Mucosa of stomach (tissue), 1 donor: ENCODE results near the gene MRPL55.

Experiments
- H3K27me3 ChIP-seq: one replicate; pipeline ENCODE4 v1.7.0; 2013; ENCODE audit warnings: mild to moderate bottlenecking, low read length; ENCODE audit not compliant: control insufficient read depth, insufficient read depth
- H3K36me3 ChIP-seq: one replicate; pipeline ENCODE4 v1.7.0; 2013; ENCODE audit warnings: low read length; ENCODE audit not compliant: control insufficient read depth, insufficient read depth
- H3K4me1 ChIP-seq: one replicate; pipeline ENCODE4 v1.7.0; 2013; ENCODE audit warnings: mild to moderate bottlenecking, low read length; ENCODE audit not compliant: control insufficient read depth, insufficient read depth
- H3K4me3 ChIP-seq: one replicate; pipeline ENCODE4 v1.7.0; 2013; ENCODE audit warnings: low read length
- H3K9ac ChIP-seq: one replicate; pipeline ENCODE4 v1.7.0; 2013; ENCODE audit warnings: mild to moderate bottlenecking, low read length, moderate library complexity
- H3K9me3 ChIP-seq: one replicate; pipeline ENCODE4 v1.7.0; 2013; ENCODE audit warnings: mild to moderate bottlenecking, low read length, moderate library complexity; ENCODE audit not compliant: control insufficient read depth
- donor health status: Pancreatic carcinoma.

Gene MRPL55

GRCh38 chr1:228145463-228146416 is 36.6 kb upstream of the MRPL55 start:
- Histone ChIP-seq H3K27me3 (no peaks in the 10 kb centered on the region), H3K4me1 (peaks cover 68% of the 10 kb centered on the region), H3K4me3 (no peak overlapping the region), H3K9ac (no peak overlapping the region), H3K36me3 (peaks cover 4% of the 10 kb centered on the region), H3K9me3 (no peaks in the 10 kb centered on the region)

- Histone ChIP-seq H3K27me3 (no peaks in the 10 kb centered on the region), H3K9ac (no peak overlapping the region), H3K4me1 (peaks cover 60% of the 10 kb centered on the region), H3K4me3 (no peak overlapping the region), H3K36me3 (peaks cover 4% of the 10 kb centered on the region), H3K9me3 (no peaks in the 10 kb centered on the region)
Measured at GRCh38 chr1:228144993-228145343, 35.9 kb upstream of the MRPL55 start.

- H3K36me3 ChIP-seq = peaks cover 4% of the 10 kb centered on the region
- no peaks in the 10 kb centered on the region for H3K27me3 ChIP-seq
- no peak overlapping the region for H3K9ac ChIP-seq
- H3K4me1 ChIP-seq = peaks cover 56% of the 10 kb centered on the region
- H3K9me3 ChIP-seq = no peaks in the 10 kb centered on the region
- no peak overlapping the region for H3K4me3 ChIP-seq
Measured at GRCh38 chr1:228144193-228144992, 35.3 kb upstream of the MRPL55 start.

- Histone ChIP-seq H3K4me1 (peaks cover 50% of the 10 kb centered on the region), H3K4me3 (no peak overlapping the region), H3K27me3 (no peaks in the 10 kb centered on the region), H3K9me3 (no peaks in the 10 kb centered on the region), H3K36me3 (peaks cover 4% of the 10 kb centered on the region), H3K9ac (no peak overlapping the region)
Measured at GRCh38 chr1:228143480-228144192, 34.5 kb upstream of the MRPL55 start.

- Histone ChIP-seq H3K4me3 (no peak overlapping the region), H3K9ac (no peak overlapping the region), H3K36me3 (peaks cover 4% of the 10 kb centered on the region), H3K9me3 (no peaks in the 10 kb centered on the region), H3K27me3 (no peaks in the 10 kb centered on the region), H3K4me1 (peaks cover 43% of the 10 kb centered on the region)
Measured at GRCh38 chr1:228142701-228143136, 33.6 kb upstream of the MRPL55 start.

- Histone ChIP-seq H3K4me3 (peak overlapping the region; percentile 88), H3K36me3 (peaks cover 4% of the 10 kb centered on the region), H3K9me3 (no peaks in the 10 kb centered on the region), H3K9ac (peak overlapping the region; percentile 93), H3K4me1 (peaks cover 43% of the 10 kb centered on the region), H3K27me3 (no peaks in the 10 kb centered on the region)
Measured at GRCh38 chr1:228142155-228142691, 33.1 kb upstream of the MRPL55 start.

- H3K9ac ChIP-seq = peak overlapping the region; percentile 93
- H3K4me1 ChIP-seq = peaks cover 43% of the 10 kb centered on the region
- no peaks in the 10 kb centered on the region for H3K27me3 ChIP-seq
- no peaks in the 10 kb centered on the region for H3K9me3 ChIP-seq
- no peaks in the 10 kb centered on the region for H3K36me3 ChIP-seq
- H3K4me3 ChIP-seq = peak overlapping the region; percentile 88
Measured at GRCh38 chr1:228141226-228142044, 32.3 kb upstream of the MRPL55 start.

- peaks cover 43% of the 10 kb centered on the region for H3K4me1 ChIP-seq
- H3K4me3 ChIP-seq = peak overlapping the region; percentile 88
- no peaks in the 10 kb centered on the region for H3K36me3 ChIP-seq
Measured at GRCh38 chr1:228140724-228141225, 31.7 kb upstream of the MRPL55 start.

GRCh38 chr1:228139931-228140723 is 31.0 kb upstream of the MRPL55 start, which contains the start of gene GUK1:
TSS of gene GUK1 (plus strand) at chr1:228140279. CDS start at chr1:228140303, 24 bp downstream.
- H3K9ac ChIP-seq = peak within 1 kb of the TSS; percentile 93
- no peaks in the 10 kb centered on the region for H3K36me3 ChIP-seq
- peak within 1 kb of the TSS; percentile 88 for H3K4me3 ChIP-seq
- peaks cover 43% of the 10 kb centered on the region for H3K4me1 ChIP-seq
- H3K27me3 ChIP-seq = no peaks in the 10 kb centered on the region
- H3K9me3 ChIP-seq = no peaks in the 10 kb centered on the region

More at GRCh38 chr1:228140724-228141225, 31.7 kb upstream of the MRPL55 start:
- Histone ChIP-seq H3K9me3 (no peaks in the 10 kb centered on the region), H3K27me3 (no peaks in the 10 kb centered on the region), H3K9ac (peak overlapping the region; percentile 93)

- Histone ChIP-seq H3K9ac (peak overlapping the region; percentile 76), H3K4me3 (peak overlapping the region; percentile 80), H3K36me3 (no peaks in the 10 kb centered on the region), H3K9me3 (no peaks in the 10 kb centered on the region), H3K27me3 (no peaks in the 10 kb centered on the region), H3K4me1 (peaks cover 40% of the 10 kb centered on the region)
Measured at GRCh38 chr1:228139406-228139930, 30.4 kb upstream of the MRPL55 start.
